Keratinocyte (primary cell): ENCODE measurements around the gene PXDN. TPM values are rescaled to one million over a fixed set of nuclear protein-coding genes. Genes with fewer than 3 reads are reported as not detected.
"Not testable (repeated sequence)": the region's sequence is repeated elsewhere in the genome, so short reads cannot be mapped to it uniquely, and the experiment has no call there.

Source experiments
- DNase-seq: peaks from one replicate; pipeline ENCODE4 v3.0.0-alpha.2; 2011; ENCODE audit warnings: low read depth, missing footprints, low spot score
- FAIRE-seq: peaks from 2 replicates; lab custom pipeline; 2011; peaks lifted over from hg19 to GRCh38; lab: Jason Lieb, UNC
- H2AFZ ChIP-seq: 2 replicates; pipeline ENCODE4 v1.6.0; 2012; ENCODE audit warnings: low read length, control low read depth, inconsistent platforms; ENCODE audit not compliant: control insufficient read depth
- H3K27ac ChIP-seq: 2 replicates; pipeline ENCODE4 v1.5.1; 2011; ENCODE audit warnings: low read length; ENCODE audit not compliant: control insufficient read depth, insufficient read depth
- H3K27me3 ChIP-seq: 3 replicates; pipeline ENCODE4 v1.6.0; 2011; ENCODE audit warnings: low read length; ENCODE audit not compliant: control insufficient read depth, insufficient read depth; ENCODE audit errors: extremely low read depth
- H3K36me3 ChIP-seq, 2 experiments: 2 replicates in 1 of 2; 3 replicates in 1 of 2; pipeline ENCODE4 v1.5.1; 2011; ENCODE audit warnings: low read length in 2 of 2, mild to moderate bottlenecking in 1 of 2; ENCODE audit not compliant: control insufficient read depth in 2 of 2, insufficient read depth in 2 of 2; ENCODE audit errors: extremely low read depth in 1 of 2
- H3K4me1 ChIP-seq: 3 replicates; pipeline ENCODE4 v1.5.1; 2011; ENCODE audit warnings: low read length; ENCODE audit not compliant: control insufficient read depth, insufficient read depth; ENCODE audit errors: extremely low read depth
- H3K4me2 ChIP-seq: 3 replicates; pipeline ENCODE4 v1.6.0; 2011; ENCODE audit warnings: low read depth, low read length; ENCODE audit not compliant: control insufficient read depth, insufficient read depth; ENCODE audit errors: extremely low read depth
- H3K4me3 ChIP-seq, 3 experiments: fragments of 200-600 bp in 1 of 3; sonication (generic) in 1 of 3; 2 replicates in 2 of 3; 3 replicates in 1 of 3; pipeline ENCODE4 v1.5.1; 2011 to 2016; ENCODE audit warnings: low read length in 3 of 3, mild to moderate bottlenecking in 3 of 3, control low read depth in 2 of 3, inconsistent platforms in 1 of 3, low read depth in 1 of 3, mixed read lengths in 1 of 3, mixed run types in 1 of 3, moderate library complexity in 1 of 3; ENCODE audit not compliant: control insufficient read depth in 2 of 3, insufficient read depth in 2 of 3; ENCODE audit errors: extremely low read depth in 1 of 3
- H3K79me2 ChIP-seq: 2 replicates; pipeline ENCODE4 v1.6.0; 2012; ENCODE audit warnings: low read length; ENCODE audit not compliant: control insufficient read depth, insufficient read depth
- H3K9ac ChIP-seq: 3 replicates; pipeline ENCODE4 v1.6.0; 2011; ENCODE audit warnings: low read length; ENCODE audit not compliant: control insufficient read depth, insufficient read depth; ENCODE audit errors: extremely low read depth
- H3K9me1 ChIP-seq: 3 replicates; pipeline ENCODE4 v1.6.0; 2011; ENCODE audit warnings: low read length; ENCODE audit not compliant: control insufficient read depth, insufficient read depth; ENCODE audit errors: extremely low read depth
- H3K9me3 ChIP-seq: 2 replicates; pipeline ENCODE4 v1.5.1; 2012; ENCODE audit warnings: low read depth, low read length; ENCODE audit not compliant: control insufficient read depth
- H4K20me1 ChIP-seq: 3 replicates; pipeline ENCODE4 v1.6.0; 2011; ENCODE audit warnings: low read length; ENCODE audit not compliant: control insufficient read depth, insufficient read depth; ENCODE audit errors: extremely low read depth
- EZH2 ChIP-seq: IDR thresholded peaks from one replicate; pipeline ENCODE4 v1.6.1; 2012; ENCODE audit warnings: inconsistent platforms, mild to moderate bottlenecking, low read length, moderate library complexity
- dilution Hi-C: fragments of 300-500 bp; cut with MboI; formaldehyde crosslinking; loops from one replicate; pipeline ENCODE4 v1.7.0; 2020; ENCODE audit warnings: low sequenced_read_pairs; ENCODE audit not compliant: extremely low pct_ligation_motif_present
- polyA plus RNA-seq, 5 experiments: library from polyadenylated mRNA; depleted of rRNA in 3 of 5; stranded (reverse) in 3 of 5; stranded (forward) in 1 of 5; unstranded in 1 of 5; fragments of >200 nt; gene quantifications; 1 replicate in 1 of 5; 2 replicates in 3 of 5; 3 replicates in 1 of 5; pipeline versions ENCODE4 v1.2.1 to v1.2.3, GENCODE V29; 2011 to 2012; ENCODE audit warnings: missing spikeins in 2 of 5, low read depth in 1 of 5, low replicate concordance in 1 of 5
- TF ChIP-seq, protein P1 (sequence below), 3 experiments: IDR thresholded peaks in 1 of 3; conservative IDR thresholded peaks in 1 of 3; optimal IDR thresholded peaks in 1 of 3; 2 replicates in 2 of 3; 3 replicates in 1 of 3; pipeline versions ENCODE3 to v1.5.1; 2011; ENCODE audit warnings: low read length in 3 of 3, mild to moderate bottlenecking in 3 of 3, moderate library complexity in 2 of 3, control low read depth in 1 of 3, inconsistent platforms in 1 of 3; ENCODE audit not compliant: insufficient read depth in 2 of 3; ENCODE audit errors: extremely low read depth in 1 of 3

PXDN gene
- polyA plus RNA-seq, 1 donor (not counting 4 experiments of a cell fraction or from before 2014, with no cell fraction given): 36.7 TPM

DNA sequence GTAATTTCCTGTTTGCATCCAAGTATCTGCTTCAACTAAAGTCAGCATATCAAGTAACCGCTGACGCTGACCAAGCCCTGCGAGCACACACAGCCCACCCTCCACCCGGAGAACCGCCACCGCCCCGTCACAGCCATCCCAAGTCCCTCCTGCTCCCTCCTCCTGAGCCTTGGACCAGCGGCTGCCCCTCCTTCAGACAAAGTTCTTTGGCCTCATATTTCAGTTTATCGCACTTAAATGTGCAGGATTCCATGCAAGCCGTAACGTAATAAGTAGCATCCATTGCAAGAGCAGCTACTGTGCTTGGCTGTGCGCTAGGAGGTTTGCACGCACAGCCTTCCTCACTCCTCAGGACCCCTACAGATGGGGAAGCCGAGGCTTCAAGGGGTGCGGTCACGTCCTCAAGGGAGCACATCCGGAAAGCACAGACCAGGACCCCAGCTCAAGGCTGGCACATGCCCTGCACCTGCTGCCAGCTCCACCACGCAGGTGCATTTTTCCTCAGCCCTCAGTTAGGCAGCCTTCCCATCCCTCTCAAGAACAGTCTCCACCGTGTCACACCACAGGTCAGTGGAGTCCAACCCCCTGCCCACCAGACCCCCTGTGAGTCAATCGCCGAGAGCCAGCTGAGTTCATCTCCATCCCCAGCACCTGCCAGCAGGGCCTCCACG lies 17.1 kb downstream of the PXDN start:
- Histone ChIP-seq H3K9me3 (no peaks in the 10 kb centered on the region), H3K36me3 (no peaks in the 10 kb centered on the region), H3K79me2 (peaks cover 65% of the 10 kb centered on the region), H3K9me1 (no peaks in the 10 kb centered on the region), H3K4me3 (no peak overlapping the region), H3K4me1 (peaks cover 40% of the 10 kb centered on the region), H3K27ac (no peak overlapping the region), H3K4me2 (no peak overlapping the region), H4K20me1 (no peaks in the 10 kb centered on the region), H3K9ac (no peak overlapping the region), H2AFZ (no peak overlapping the region), H3K27me3 (no peaks in the 10 kb centered on the region)
- TF ChIP-seq, protein P1, sequence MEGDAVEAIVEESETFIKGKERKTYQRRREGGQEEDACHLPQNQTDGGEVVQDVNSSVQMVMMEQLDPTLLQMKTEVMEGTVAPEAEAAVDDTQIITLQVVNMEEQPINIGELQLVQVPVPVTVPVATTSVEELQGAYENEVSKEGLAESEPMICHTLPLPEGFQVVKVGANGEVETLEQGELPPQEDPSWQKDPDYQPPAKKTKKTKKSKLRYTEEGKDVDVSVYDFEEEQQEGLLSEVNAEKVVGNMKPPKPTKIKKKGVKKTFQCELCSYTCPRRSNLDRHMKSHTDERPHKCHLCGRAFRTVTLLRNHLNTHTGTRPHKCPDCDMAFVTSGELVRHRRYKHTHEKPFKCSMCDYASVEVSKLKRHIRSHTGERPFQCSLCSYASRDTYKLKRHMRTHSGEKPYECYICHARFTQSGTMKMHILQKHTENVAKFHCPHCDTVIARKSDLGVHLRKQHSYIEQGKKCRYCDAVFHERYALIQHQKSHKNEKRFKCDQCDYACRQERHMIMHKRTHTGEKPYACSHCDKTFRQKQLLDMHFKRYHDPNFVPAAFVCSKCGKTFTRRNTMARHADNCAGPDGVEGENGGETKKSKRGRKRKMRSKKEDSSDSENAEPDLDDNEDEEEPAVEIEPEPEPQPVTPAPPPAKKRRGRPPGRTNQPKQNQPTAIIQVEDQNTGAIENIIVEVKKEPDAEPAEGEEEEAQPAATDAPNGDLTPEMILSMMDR (optimal IDR thresholded peaks at IDR 0.05 in 1 of 3, IDR thresholded peaks at IDR 0.05 in 1 of 3, conservative IDR thresholded peaks at IDR 0.05 in 1 of 3; ENCODE audit: extremely low read depth in 1 of 3, insufficient read depth in 2 of 3, low read length in 3 of 3): no peak
- TF ChIP-seq EZH2: no peak
- FAIRE-seq (no peak), DNase-seq (no peak)
- dilution Hi-C loops: loop anchor here (25.0 kb wide), 1 partner anchor 140 kb away; no protein-coding TSS in a partner anchor

DNA sequence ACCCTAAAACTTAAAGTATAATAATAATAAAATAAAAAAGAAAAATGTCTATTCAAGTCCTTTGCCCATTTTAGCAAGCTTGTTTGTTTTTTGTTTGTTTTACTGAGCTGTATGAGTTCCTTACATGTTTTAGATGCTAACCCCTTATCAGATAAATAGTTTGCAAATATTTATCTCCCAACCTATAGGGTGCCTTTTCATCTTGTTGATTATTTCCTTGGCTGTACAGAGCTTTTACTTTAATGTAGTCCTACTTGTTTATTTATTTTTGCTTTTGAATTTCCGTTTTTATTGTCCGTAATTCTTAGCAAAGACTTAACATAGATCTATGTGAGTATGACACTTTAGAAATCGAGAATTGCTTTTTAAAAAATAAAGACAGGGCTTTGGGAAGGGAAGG lies 17.8 kb downstream of the PXDN start:
- no peaks in the 10 kb centered on the region for H4K20me1 ChIP-seq
- dilution Hi-C loops: loop anchor here (25.0 kb wide), 1 partner anchor 139 kb away; no protein-coding TSS in a partner anchor
- no peaks in the 10 kb centered on the region for H3K9me1 ChIP-seq
- no peak overlapping the region for H3K27ac ChIP-seq
- H3K79me2 ChIP-seq: peaks cover 59% of the 10 kb centered on the region
- H3K4me2 ChIP-seq: no peak overlapping the region
- no peaks in the 10 kb centered on the region for H3K36me3 ChIP-seq
- TF ChIP-seq, protein P1 (optimal IDR thresholded peaks at IDR 0.05 in 1 of 3, IDR thresholded peaks at IDR 0.05 in 1 of 3, conservative IDR thresholded peaks at IDR 0.05 in 1 of 3; ENCODE audit: extremely low read depth in 1 of 3, insufficient read depth in 2 of 3, low read length in 3 of 3): no peak
- no peak for TF ChIP-seq EZH2
- H3K4me3 ChIP-seq: no peak overlapping the region
- no peaks in the 10 kb centered on the region for H3K27me3 ChIP-seq
- no peak overlapping the region for H2AFZ ChIP-seq
- H3K9ac ChIP-seq: no peak overlapping the region
- H3K4me1 ChIP-seq: peaks cover 39% of the 10 kb centered on the region
- no peak for DNase-seq
- no peak for FAIRE-seq
- no peaks in the 10 kb centered on the region for H3K9me3 ChIP-seq

DNA sequence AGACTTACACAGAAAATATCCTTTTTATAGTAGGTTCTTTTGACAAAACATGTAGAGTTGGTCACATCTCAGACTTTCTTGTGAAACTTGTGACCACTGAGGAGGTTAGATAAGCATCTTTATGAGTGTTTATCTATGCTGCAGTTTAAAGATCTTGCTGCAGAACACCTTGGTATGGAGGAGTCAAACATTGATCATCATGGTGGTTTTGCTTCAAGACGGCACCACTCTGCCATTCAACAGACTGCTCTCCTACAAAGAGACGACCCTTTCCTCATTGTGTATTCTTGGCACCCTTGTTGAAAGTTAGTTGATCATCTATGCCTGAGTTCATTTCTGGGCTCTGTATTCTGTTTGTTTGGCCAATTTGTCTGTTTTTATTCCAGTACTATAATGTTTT lies 20.0 kb downstream of the PXDN start:
- H3K4me2 ChIP-seq, dilution Hi-C loops, H3K27ac ChIP-seq, H3K27me3 ChIP-seq, DNase-seq, H2AFZ ChIP-seq, H3K9me3 ChIP-seq, H3K36me3 ChIP-seq, H4K20me1 ChIP-seq, H3K9ac ChIP-seq, H3K9me1 ChIP-seq, H3K4me3 ChIP-seq: not testable (repeated sequence)
- FAIRE-seq: peak; percentile 71
- Histone ChIP-seq H3K4me1 (peaks cover 31% of the 10 kb centered on the region), H3K79me2 (peaks cover 57% of the 10 kb centered on the region)
